GM12878 (cell line): ENCODE data around the gene PPM1D. TPM values are rescaled to one million over a fixed set of nuclear protein-coding genes. Genes with fewer than 3 reads are reported as not detected.
"Not testable (repeated sequence)": the region's sequence is repeated elsewhere in the genome, so short reads cannot be mapped to it uniquely, and the experiment has no call there.

ENCODE experiments used
- ATAC-seq: fragments of 200-7000 bp; cut with Tn5 transposase; 3 replicates; pipeline ENCODE4 v1.9.1; 2020; ENCODE audit warnings: mild to moderate bottlenecking, moderate library complexity
- BruUV-seq: library from RNA; stranded (reverse); fragments of 400-500 nt; replicated peaks from 2 replicates; lab custom pipeline; 2021; lab: Mats Ljungman, UMichigan
- CTCF ChIA-PET: fragments of 300-600 bp; sonication (Branson Sonifier 250); formaldehyde crosslinking; extraction: SDS; loops from one replicate; lab custom pipeline; 2021; ENCODE audit warnings: inconsistent platforms; lab: Yijun Ruan, JAX
- POLR2A ChIA-PET: fragments of 350-600 bp; formaldehyde crosslinking; extraction: SDS; loops from one replicate; lab custom pipeline; 2021; ENCODE audit warnings: inconsistent platforms; lab: Charles Lee
- RAD21 ChIA-PET: fragments of 300-600 bp; sonication (Branson Sonifier 250); formaldehyde crosslinking; loops from one replicate; lab custom pipeline; 2023; ENCODE audit warnings: antibody characterized with exemption; ENCODE audit not compliant: unreplicated experiment; lab: Charles Lee
- SMC1A ChIA-PET: fragments of 300-600 bp; sonication (Branson Sonifier 250); formaldehyde crosslinking; loops from one replicate; lab custom pipeline; 2023; ENCODE audit not compliant: unreplicated experiment, uncharacterized antibody; lab: Charles Lee
- DNase-seq: peaks from one replicate; pipeline ENCODE4 v3.0.0-alpha.2; 2011; ENCODE audit warnings: low read depth, low spot score
- FAIRE-seq: peaks from 3 replicates; lab custom pipeline; 2011; peaks lifted over from hg19 to GRCh38; lab: Jason Lieb, UNC
- H2AFZ ChIP-seq: 2 replicates; pipeline ENCODE4 v1.6.0; 2011; ENCODE audit warnings: low read depth, low read length, control low read depth; ENCODE audit not compliant: control insufficient read depth
- H3K27ac ChIP-seq: 2 replicates; pipeline ENCODE4 v1.5.1; 2011; ENCODE audit warnings: control low read depth; ENCODE audit not compliant: control insufficient read depth, insufficient read depth
- H3K27me3 ChIP-seq, 2 experiments: replicated peaks in 1 of 2; 2 replicates each; pipeline versions ENCODE4 v1.6.0 to v1.6.1; 2011; ENCODE audit warnings: low read length in 1 of 2; ENCODE audit not compliant: control insufficient read depth in 2 of 2, insufficient read depth in 2 of 2
- H3K36me3 ChIP-seq, 2 experiments: 2 replicates each; pipeline ENCODE4 v1.5.1; 2011; ENCODE audit warnings: low read length in 1 of 2; ENCODE audit not compliant: control insufficient read depth in 2 of 2, insufficient read depth in 2 of 2
- H3K4me1 ChIP-seq: 2 replicates; pipeline ENCODE4 v1.6.1; 2011; ENCODE audit warnings: mild to moderate bottlenecking, low read length, moderate library complexity, mixed read lengths; ENCODE audit not compliant: control insufficient read depth, insufficient read depth
- H3K4me2 ChIP-seq: 2 replicates; pipeline ENCODE4 v1.6.0; 2011; ENCODE audit warnings: control low read depth; ENCODE audit not compliant: control insufficient read depth, insufficient read depth
- H3K4me3 ChIP-seq: fragments of 200-600 bp; sonication (generic); 2 replicates; pipeline ENCODE4 v1.5.1; 2016
- H3K79me2 ChIP-seq: 2 replicates; pipeline ENCODE4 v1.6.0; 2011; ENCODE audit warnings: low read length; ENCODE audit not compliant: control insufficient read depth, insufficient read depth
- H3K9ac ChIP-seq: 2 replicates; pipeline ENCODE4 v1.8.0; 2011; ENCODE audit warnings: low read length, control low read depth, mixed read lengths; ENCODE audit not compliant: control insufficient read depth, insufficient read depth
- H3K9me3 ChIP-seq: replicated peaks from 3 replicates; pipeline ENCODE4 v1.5.1; 2011; ENCODE audit warnings: mild to moderate bottlenecking, low read length; ENCODE audit not compliant: control insufficient read depth, insufficient read depth
- H4K20me1 ChIP-seq: 2 replicates; pipeline ENCODE4 v1.6.0; 2011; ENCODE audit not compliant: control insufficient read depth, insufficient read depth
- E4F1 ChIP-seq: fragments of 450-650 bp; IDR thresholded peaks from 2 replicates; pipeline ENCODE4 v1.6.1; 2018; ENCODE audit warnings: borderline replicate concordance, mild to moderate bottlenecking; ENCODE audit not compliant: partially characterized antibody
- ETV6 ChIP-seq, 2 experiments: fragments of 450-650 bp in 1 of 2; IDR thresholded peaks in 1 of 2; conservative IDR thresholded peaks in 1 of 2; 2 replicates each; pipeline ENCODE4 v1.6.1; 2014; ENCODE audit warnings: antibody characterized with exemption in 1 of 2, borderline replicate concordance in 1 of 2, low read depth in 1 of 2, mild to moderate bottlenecking in 1 of 2, moderate library complexity in 1 of 2
- MTA3 ChIP-seq: IDR thresholded peaks from 2 replicates; pipeline ENCODE4 v1.6.1; 2012; ENCODE audit warnings: low read length, inconsistent platforms, borderline replicate concordance
- NFXL1 ChIP-seq: fragments of 450-650 bp; IDR thresholded peaks from 2 replicates; pipeline ENCODE4 v1.6.1; 2017; ENCODE audit warnings: antibody characterized with exemption, mild to moderate bottlenecking, borderline replicate concordance
- TARDBP ChIP-seq: IDR thresholded peaks from 2 replicates; pipeline ENCODE4 v1.6.1; 2016; ENCODE audit warnings: borderline replicate concordance
- WGBS: methylation state at CpG from one replicate; pipeline ENCODE4 v1.1.6; 2016; ENCODE audit warnings: low lambda C conversion rate; ENCODE audit not compliant: insufficient replicate concordance, insufficient coverage; ENCODE audit errors: missing lambda C conversion rate; 5-methylcytosine and 5-hydroxymethylcytosine counted together
- in situ Hi-C: fragments of 300-500 bp; cut with MboI; formaldehyde crosslinking; loops from 9 replicates; pipeline ENCODE4 v1.14.3; 2018; ENCODE audit warnings: mixed read lengths
- intact Hi-C: fragments of 100-400 bp; cut with micrococcal nuclease; formaldehyde crosslinking; loops from one replicate; pipeline ENCODE4 v1.14.2; 2022; ENCODE audit not compliant: unreplicated experiment
- polyA plus RNA-seq, 11 experiments: library from polyadenylated mRNA; depleted of rRNA in 4 of 11; unstranded in 6 of 11; stranded (reverse) in 5 of 11; fragments of >200 nt; fragmentation: Nextera tagmentation in 4 of 11; fragmentation: Illumina TruSeq in 1 of 11; extraction: Ambion mirVana in 4 of 11; extraction: Trizol in 1 of 11; gene quantifications; 1 replicate in 1 of 11; 2 replicates in 10 of 11; pipeline versions ENCODE4 v1.2.1 to v1.2.3, GENCODE V29; 2011 to 2016; ENCODE audit warnings: inconsistent platforms in 2 of 11, missing spikeins in 2 of 11, low read depth in 1 of 11
- total RNA-seq, 4 experiments: library from RNA; depleted of rRNA in 3 of 4; stranded (reverse); fragments of >200 nt in 3 of 4; fragmentation: Illumina TruSeq in 1 of 4; extraction: Trizol in 1 of 4; gene quantifications; 2 replicates each; pipeline versions ENCODE4 v1.2.1 to v1.2.3, GENCODE V29; 2013 to 2021

Gene PPM1D
- total and polyA plus RNA-seq, 10 of the 15 experiments (the other 5 are each of a cell fraction or from before 2014, with no cell fraction given), result 1.9 to 20.8 (median 10.7) TPM

DNA sequence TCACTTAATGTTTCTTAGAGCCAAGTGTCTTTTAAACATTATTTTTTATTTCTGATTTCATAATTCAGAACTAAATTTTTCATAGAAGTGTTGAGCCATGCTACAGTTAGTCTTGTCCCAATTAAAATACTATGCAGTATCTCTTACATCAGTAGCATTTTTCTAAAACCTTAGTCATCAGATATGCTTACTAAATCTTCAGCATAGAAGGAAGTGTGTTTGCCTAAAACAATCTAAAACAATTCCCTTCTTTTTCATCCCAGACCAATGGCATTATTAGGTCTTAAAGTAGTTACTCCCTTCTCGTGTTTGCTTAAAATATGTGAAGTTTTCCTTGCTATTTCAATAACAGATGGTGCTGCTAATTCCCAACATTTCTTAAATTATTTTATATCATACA, 64.0 kb downstream of the PPM1D start:
- H3K9me3 ChIP-seq, result no peaks in the 10 kb centered on the region
- H3K27ac ChIP-seq, result no peak overlapping the region
- ChIA-PET CTCF (no interaction called here), POLR2A (no interaction called here), SMC1A (no interaction called here), RAD21 (no interaction called here)
- no peaks in the 10 kb centered on the region for H3K4me1 ChIP-seq
- H3K36me3 ChIP-seq, result no peaks in the 10 kb centered on the region; a peak in 3 of 4 replicates
- H2AFZ ChIP-seq, result no peak overlapping the region
- no peaks in the 10 kb centered on the region for H3K27me3 ChIP-seq
- no peaks in the 10 kb centered on the region for H4K20me1 ChIP-seq
- no peak overlapping the region for H3K4me2 ChIP-seq
- intact Hi-C loops, result no loop called here
- ATAC-seq, result no peak
- in situ Hi-C loops, result no loop called here
- no peak overlapping the region for H3K4me3 ChIP-seq
- TF ChIP-seq E4F1 (no peak), NFXL1 (peak; percentile 29; the same call in 1 of the 2 replicates)
- H3K9ac ChIP-seq, result no peak overlapping the region
- no peaks in the 10 kb centered on the region for H3K79me2 ChIP-seq
- no TSS peak for BruUV-seq
- 46% methylated on average over 1 of the region's 1 CpG for WGBS
- FAIRE-seq, result no peak
- DNase-seq, result no peak

DNA sequence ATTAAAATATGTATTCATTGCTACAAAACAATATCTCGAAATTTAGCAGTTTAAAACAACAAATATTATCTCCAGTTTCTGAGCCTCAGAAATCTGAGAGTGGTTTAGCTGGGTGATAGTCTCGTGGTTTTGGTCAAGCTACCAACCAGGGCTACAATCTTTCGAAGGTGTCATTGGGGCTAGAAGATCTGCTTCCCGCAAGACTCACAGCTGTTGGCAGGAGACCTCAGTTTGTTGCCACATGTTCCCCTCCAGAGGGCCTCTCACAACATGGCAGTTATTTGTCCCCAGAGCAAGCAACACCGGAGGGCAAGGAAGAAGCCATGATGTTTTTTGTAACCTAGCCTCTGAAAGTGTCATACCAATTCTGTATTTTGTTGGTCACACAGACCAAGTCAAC, 65.6 kb downstream of the PPM1D start:
- ChIA-PET SMC1A (no interaction called here), POLR2A (no interaction called here), CTCF (no interaction called here), RAD21 (no interaction called here)
- ATAC-seq (no peak), DNase-seq (no peak), FAIRE-seq (no peak)
- Histone ChIP-seq H2AFZ (no peak overlapping the region), H4K20me1 (no peaks in the 10 kb centered on the region), H3K9me3 (no peaks in the 10 kb centered on the region), H3K36me3 (no peaks in the 10 kb centered on the region; a peak in 3 of 4 replicates), H3K79me2 (no peaks in the 10 kb centered on the region), H3K4me1 (no peaks in the 10 kb centered on the region), H3K4me3 (no peak overlapping the region), H3K4me2 (no peak overlapping the region), H3K27ac (no peak overlapping the region), H3K9ac (no peak overlapping the region), H3K27me3 (no peaks in the 10 kb centered on the region)
- no TSS peak for BruUV-seq
- whole genome bisulfite sequencing, result 97% methylated on average over 5 of the region's 5 CpGs
- in situ Hi-C loops, result no loop called here
- TF ChIP-seq MTA3 (no peak), ETV6 (conservative IDR thresholded peaks at IDR 0.05 in 1 of 2, IDR thresholded peaks at IDR 0.05 in 1 of 2; ENCODE audit: borderline replicate concordance in 1 of 2, low read depth in 1 of 2) (0 out of 4 replicates have a peak, but pooled peaks of 1 of the 2 experiments have one; percentile 34), TARDBP (no peak)
- intact Hi-C loops, result no loop called here

GRCh38 chr17:60668741-60669140, 68.7 kb downstream of the PPM1D start:
- RAD21 ChIA-PET, H2AFZ ChIP-seq, H3K9ac ChIP-seq, BruUV-seq, H3K4me1 ChIP-seq, SMC1A ChIA-PET, H3K4me2 ChIP-seq, in situ Hi-C loops, H3K27ac ChIP-seq, FAIRE-seq, H3K79me2 ChIP-seq, H3K36me3 ChIP-seq, H3K9me3 ChIP-seq, DNase-seq, H3K27me3 ChIP-seq, H3K4me3 ChIP-seq, intact Hi-C loops, CTCF ChIA-PET, H4K20me1 ChIP-seq, ATAC-seq: not testable (repeated sequence)
- WGBS, result 58% methylated on average over 7 of the region's 7 CpGs
- POLR2A ChIA-PET, result interaction anchor here (1.2 kb wide), 1 partner anchor 9 kb away, joined by 5 read pairs; the partner anchor contains the start of gene BCAS3
